A549 (cell line): ENCODE data around the gene ZDHHC11B. TPM values are rescaled to one million over a fixed set of nuclear protein-coding genes. Genes with fewer than 3 reads are reported as not detected.
A peak's percentile ranks its signal among the peaks of the same experiment; 100 is the strongest.
"Not testable (repeated sequence)": the region's sequence is repeated elsewhere in the genome, so short reads cannot be mapped to it uniquely, and the experiment has no call there.

Experiments
- ATAC-seq, 2 experiments: fragments of 200-7000 bp in 1 of 2; fragments of >200 bp in 1 of 2; cut with Nextera tagmentation in 1 of 2; cut with Tn5 transposase in 1 of 2; 3 replicates each; pipeline versions ENCODE4 v1.8.0 to v1.9.1; 2018 to 2020; ENCODE audit warnings: mild to moderate bottlenecking in 1 of 2, moderate library complexity in 1 of 2
- CTCF ChIA-PET: fragments of 300-600 bp; sonication (Branson Sonifier 250); formaldehyde crosslinking; extraction: SDS; loops from one replicate; lab custom pipeline; 2021; ENCODE audit warnings: antibody characterized with exemption, inconsistent platforms; lab: Yijun Ruan, JAX
- POLR2A ChIA-PET: fragments of 350-600 bp; formaldehyde crosslinking; extraction: SDS; loops from one replicate; lab custom pipeline; 2021; ENCODE audit warnings: antibody characterized with exemption, inconsistent platforms; lab: Yijun Ruan, JAX
- DNase-seq, 2 experiments: peaks; one replicate each; pipeline versions ENCODE4 v3.0.0 to v3.0.0-alpha.2; 2011 to 2016; ENCODE audit warnings: low read depth in 1 of 2, low spot score in 1 of 2
- FAIRE-seq: peaks from 2 replicates; lab custom pipeline; 2011; peaks lifted over from hg19 to GRCh38; lab: Jason Lieb, UNC
- H3K27ac ChIP-seq, 2 experiments: fragments of >200 bp; sonication (Bioruptor Twin); formaldehyde crosslinking; 3 replicates each; pipeline ENCODE4 v1.5.1; 2016 to 2017
- H3K4me1 ChIP-seq: fragments of >200 bp; sonication (Bioruptor Twin); formaldehyde crosslinking; 3 replicates; pipeline ENCODE4 v1.6.1; 2016
- H3K4me2 ChIP-seq: fragments of >200 bp; sonication (Bioruptor Twin); formaldehyde crosslinking; 3 replicates; pipeline ENCODE4 v1.6.1; 2016
- H3K4me3 ChIP-seq: fragments of >200 bp; sonication (Bioruptor Twin); formaldehyde crosslinking; 3 replicates; pipeline ENCODE4 v1.5.1; 2016
- H3K9me3 ChIP-seq: fragments of >200 bp; sonication (Bioruptor Twin); formaldehyde crosslinking; 3 replicates; pipeline ENCODE4 v1.6.1; 2016
- CHD2 ChIP-seq: fragments of 150-350 bp; IDR thresholded peaks from 2 replicates; pipeline ENCODE4 v1.6.1; 2014; ENCODE audit warnings: low read length; ENCODE audit not compliant: partially characterized antibody
- EHF ChIP-seq: fragments of 250-450 bp; sonication (Bioruptor Pico); IDR thresholded peaks from 2 replicates; pipeline ENCODE4 v1.5.0; 2020; ENCODE audit warnings: mild to moderate bottlenecking
- FOXS1 ChIP-seq: fragments of 250-450 bp; sonication (Bioruptor Pico); IDR thresholded peaks from 2 replicates; pipeline ENCODE4 v1.5.0; 2020; ENCODE audit warnings: mild to moderate bottlenecking, moderate library complexity
- GATA3 ChIP-seq: IDR thresholded peaks from 2 replicates; pipeline ENCODE4 v1.6.1; 2012; ENCODE audit warnings: borderline replicate concordance
- HDAC2 ChIP-seq: fragments of 200-600 bp; sonication (generic); IDR thresholded peaks from 2 replicates; pipeline ENCODE4 v1.6.1; 2016
- HMGXB4 ChIP-seq: fragments of 250-450 bp; sonication (Bioruptor Pico); IDR thresholded peaks from 2 replicates; pipeline ENCODE4 v1.5.0; 2021; ENCODE audit warnings: mild to moderate bottlenecking, moderate library complexity, borderline replicate concordance
- HOXB13 ChIP-seq: fragments of 250-450 bp; sonication (Bioruptor Pico); IDR thresholded peaks from 2 replicates; pipeline ENCODE4 v1.5.0; 2020; ENCODE audit warnings: low read depth, mild to moderate bottlenecking, moderate library complexity
- JUNB ChIP-seq: fragments of >200 bp; sonication (Bioruptor Twin); formaldehyde crosslinking; IDR thresholded peaks from 2 replicates; pipeline ENCODE4 v1.6.1; 2016
- MAZ ChIP-seq: fragments of 150-350 bp; IDR thresholded peaks from 2 replicates; pipeline ENCODE4 v1.6.1; 2014; ENCODE audit warnings: antibody characterized with exemption, low read depth, low read length, borderline replicate concordance
- NFE2L2 ChIP-seq: fragments of 150-350 bp; conservative IDR thresholded peaks from 2 replicates; pipeline ENCODE4 v1.6.1; 2014; ENCODE audit warnings: low read length
- PHF8 ChIP-seq: fragments of 200-600 bp; sonication (generic); IDR thresholded peaks from 2 replicates; pipeline ENCODE4 v1.6.1; 2016; ENCODE audit warnings: low read depth, mild to moderate bottlenecking, antibody characterized with exemption, moderate library complexity, borderline replicate concordance
- POLR2A ChIP-seq: IDR thresholded peaks from 2 replicates; pipeline ENCODE4 v1.6.1; 2012; ENCODE audit warnings: mild to moderate bottlenecking, low read length
- RARB ChIP-seq: fragments of 250-450 bp; sonication (Bioruptor Pico); IDR thresholded peaks from 2 replicates; pipeline ENCODE4 v1.8.0; 2021; ENCODE audit warnings: mild to moderate bottlenecking, moderate library complexity
- RFX5 ChIP-seq: fragments of 450-650 bp; IDR thresholded peaks from 2 replicates; pipeline ENCODE4 v1.7.1; 2014; ENCODE audit warnings: antibody characterized with exemption, mild to moderate bottlenecking, moderate library complexity
- RNF2 ChIP-seq: fragments of 200-600 bp; sonication (generic); IDR thresholded peaks from 2 replicates; pipeline ENCODE4 v1.6.1; 2016; ENCODE audit warnings: low read depth, mild to moderate bottlenecking, antibody characterized with exemption, moderate library complexity, borderline replicate concordance
- SREBF2 ChIP-seq: fragments of 450-650 bp; IDR thresholded peaks from 2 replicates; pipeline ENCODE4 v1.6.1; 2014; ENCODE audit warnings: mild to moderate bottlenecking, moderate library complexity
- ZFP36 ChIP-seq: fragments of 450-650 bp; IDR thresholded peaks from 2 replicates; pipeline ENCODE4 v1.6.1; 2014; ENCODE audit warnings: borderline replicate concordance; ENCODE audit not compliant: partially characterized antibody
- WGBS: methylation state at CpG from one replicate; pipeline ENCODE4 v1.1.6; 2017; ENCODE audit errors: missing lambda C conversion rate; 5-methylcytosine and 5-hydroxymethylcytosine counted together
- polyA plus RNA-seq, 4 experiments: library from polyadenylated mRNA; depleted of rRNA in 3 of 4; stranded (reverse); fragments of >200 nt; fragmentation: RNase III in 1 of 4; extraction: RNeasy Plus Mini Kit Qiagen cat#74134 plus additional on column Dnase treatment in 1 of 4; gene quantifications; 2 replicates in 3 of 4; 3 replicates in 1 of 4; pipeline ENCODE4 v1.2.3, GENCODE V29; 2011 to 2017

The ZDHHC11B gene
- polyA plus RNA-seq, 2 of the 4 experiments (the other 2 are of a cell fraction): 0.18 to 1.0 TPM

- H3K9me3 ChIP-seq: peaks cover 13% of the 10 kb centered on the region; the same call in 1 of the 3 replicates
- FAIRE-seq: not testable (repeated sequence)
- WGBS: 85% methylated on average over 8 of the region's 8 CpGs
Measured at GRCh38 chr5:696191-696590, 88.3 kb downstream of the ZDHHC11B start.

GRCh38 chr5:695475-695874 lies 89.1 kb downstream of the ZDHHC11B start:
- 72% methylated on average over 4 of the region's 13 CpGs for WGBS
- DNase-seq, POLR2A ChIA-PET, H3K27ac ChIP-seq, ATAC-seq, H3K4me2 ChIP-seq, H3K4me1 ChIP-seq, FAIRE-seq, CTCF ChIA-PET, H3K4me3 ChIP-seq: not testable (repeated sequence)
- H3K9me3 ChIP-seq: peaks cover 13% of the 10 kb centered on the region; the same call in 1 of the 3 replicates

More at GRCh38 chr5:696191-696590, 88.3 kb downstream of the ZDHHC11B start:
- H3K4me2 ChIP-seq, H3K4me3 ChIP-seq, H3K4me1 ChIP-seq, DNase-seq, H3K27ac ChIP-seq, ATAC-seq, CTCF ChIA-PET: not testable (repeated sequence)
- POLR2A ChIA-PET: interaction anchor here (0.7 kb wide), 1 partner anchor 469 kb away, joined by 3 read pairs; no protein-coding TSS in a partner anchor

GRCh38 chr5:694042-694431 lies 90.5 kb downstream of the ZDHHC11B start:
- POLR2A ChIA-PET, FAIRE-seq, H3K4me1 ChIP-seq, CTCF ChIA-PET, DNase-seq: not testable (repeated sequence)
- Histone ChIP-seq H3K4me3 (peak overlapping the region; percentile 65), H3K4me2 (peak overlapping the region; percentile 100), H3K9me3 (peaks cover 10% of the 10 kb centered on the region; the same call in 1 of the 3 replicates), H3K27ac (peak overlapping the region in 1 of 2 experiments; percentile 81; a peak in 5 of 6 replicates)
- ATAC-seq: peak; percentile 0 to 10; a peak in 2 of 6 replicates
- 40% methylated on average over 2 of the region's 22 CpGs for WGBS

- ATAC-seq (peak; percentile 58 to 78), DNase-seq (peak; percentile 63 to 66)
- peak within 1 kb of the TSS; percentile 65 for H3K4me3 ChIP-seq
- H3K4me2 ChIP-seq: peak within 1 kb of the TSS; percentile 100
- H3K9me3 ChIP-seq, POLR2A ChIA-PET, FAIRE-seq, CTCF ChIA-PET, H3K4me1 ChIP-seq: not testable (repeated sequence)
- peak within 1 kb of the TSS; percentile 72 to 81 for H3K27ac ChIP-seq
- TF ChIP-seq PHF8 (peak; percentile 49; the same call in 1 of the 2 replicates), POLR2A (peak; percentile 54)
- no CpG with 5 or more reads among the region's 109 CpGs for WGBS
Measured at GRCh38 chr5:693271-694041, 91.1 kb downstream of the ZDHHC11B start, which contains the start of gene TPPP. Gene TPPP, minus strand, starts transcription at chr5:693352. Its CDS starts 15,292 bp downstream, at chr5:678060.

GRCh38 chr5:692529-693041 lies 91.9 kb downstream of the ZDHHC11B start:
- CTCF ChIA-PET, H3K4me1 ChIP-seq, H3K9me3 ChIP-seq, FAIRE-seq, POLR2A ChIA-PET: not testable (repeated sequence)
- ATAC-seq: peak; percentile 20 to 25
- H3K4me3 ChIP-seq: peak overlapping the region; percentile 65
- peak overlapping the region; percentile 100 for H3K4me2 ChIP-seq
- TF ChIP-seq RNF2 (peak; percentile 59; the same call in 1 of the 2 replicates), PHF8 (0 out of 2 replicates have a peak, but pooled peaks have one; percentile 34)
- 0% methylated on average over 9 of the region's 41 CpGs for WGBS
- peak overlapping the region; percentile 62 to 81 for H3K27ac ChIP-seq
- peak; percentile 22 for DNase-seq

- peak overlapping the region; percentile 65 for H3K4me3 ChIP-seq
- no peak overlapping the region; a peak in 1 of 6 replicates for H3K27ac ChIP-seq
- CTCF ChIA-PET: interaction anchor here (0.6 kb wide), 1 partner anchor 192 kb away, joined by 3 read pairs; no protein-coding TSS in a partner anchor
- H3K4me1 ChIP-seq: no peaks in the 10 kb centered on the region; the same call in 2 of the 3 replicates
- no peaks in the 10 kb centered on the region for H3K9me3 ChIP-seq
- no peak for FAIRE-seq
- POLR2A ChIA-PET: no interaction called here
- H3K4me2 ChIP-seq: peak overlapping the region; percentile 100
- no peak for ATAC-seq
- WGBS: no CpG with 5 or more reads among the region's 2 CpGs
- DNase-seq: no peak
- no peak for TF ChIP-seq SREBF2
- TF ChIP-seq HMGXB4 (CRISPR knock-in tag): no peak
- no peak for TF ChIP-seq NFE2L2
- no peak for TF ChIP-seq FOXS1 (CRISPR knock-in tag)
- TF ChIP-seq CHD2: no peak
- no peak for TF ChIP-seq HOXB13 (CRISPR knock-in tag)
- TF ChIP-seq GATA3: no peak
- no peak for TF ChIP-seq HDAC2
- TF ChIP-seq RARB: no peak
- TF ChIP-seq RFX5: no peak
- no peak for TF ChIP-seq RNF2
- TF ChIP-seq ZFP36: no peak
- TF ChIP-seq MAZ: no peak
- no peak for TF ChIP-seq PHF8
- no peak for TF ChIP-seq EHF (CRISPR knock-in tag)
- no peak for TF ChIP-seq JUNB
Measured at GRCh38 chr5:691817-692528, 92.6 kb downstream of the ZDHHC11B start.
